Measurements from ENCODE around the gene SERPINA6.

DNA sequence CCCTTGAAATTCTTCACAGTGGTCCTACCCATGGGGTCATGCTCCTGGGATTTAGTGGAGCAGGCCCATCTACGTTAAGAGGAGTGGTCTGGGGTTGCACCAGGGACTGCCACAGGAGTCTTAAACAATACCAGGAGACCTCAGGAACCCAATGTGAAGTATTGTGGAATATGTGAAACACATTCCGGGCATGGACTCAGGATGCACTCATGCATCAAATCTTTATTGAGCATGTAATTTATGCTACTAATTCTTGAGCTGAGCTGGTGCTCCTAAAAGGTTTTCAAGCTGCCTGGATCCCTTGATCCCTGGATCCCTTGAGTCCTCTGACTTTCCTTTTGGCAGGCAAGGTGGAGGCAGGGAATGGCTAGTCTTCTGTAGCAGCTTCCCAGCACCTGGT is 38.9 kb downstream of the SERPINA6 start:
- TF ChIP-seq, protein P1, sequence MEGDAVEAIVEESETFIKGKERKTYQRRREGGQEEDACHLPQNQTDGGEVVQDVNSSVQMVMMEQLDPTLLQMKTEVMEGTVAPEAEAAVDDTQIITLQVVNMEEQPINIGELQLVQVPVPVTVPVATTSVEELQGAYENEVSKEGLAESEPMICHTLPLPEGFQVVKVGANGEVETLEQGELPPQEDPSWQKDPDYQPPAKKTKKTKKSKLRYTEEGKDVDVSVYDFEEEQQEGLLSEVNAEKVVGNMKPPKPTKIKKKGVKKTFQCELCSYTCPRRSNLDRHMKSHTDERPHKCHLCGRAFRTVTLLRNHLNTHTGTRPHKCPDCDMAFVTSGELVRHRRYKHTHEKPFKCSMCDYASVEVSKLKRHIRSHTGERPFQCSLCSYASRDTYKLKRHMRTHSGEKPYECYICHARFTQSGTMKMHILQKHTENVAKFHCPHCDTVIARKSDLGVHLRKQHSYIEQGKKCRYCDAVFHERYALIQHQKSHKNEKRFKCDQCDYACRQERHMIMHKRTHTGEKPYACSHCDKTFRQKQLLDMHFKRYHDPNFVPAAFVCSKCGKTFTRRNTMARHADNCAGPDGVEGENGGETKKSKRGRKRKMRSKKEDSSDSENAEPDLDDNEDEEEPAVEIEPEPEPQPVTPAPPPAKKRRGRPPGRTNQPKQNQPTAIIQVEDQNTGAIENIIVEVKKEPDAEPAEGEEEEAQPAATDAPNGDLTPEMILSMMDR (IDR thresholded peaks at IDR 0.05; ENCODE audit: low read depth, low read length), result no peak
- TF ChIP-seq EZH2phosphoT487 (IDR thresholded peaks at IDR 0.05; ENCODE audit: low read depth), result no peak

All from OCI-LY3 (cell line).